Brain microvascular endothelial cell (primary cell): ENCODE data around the gene TM9SF2.
A peak's percentile ranks its signal among the peaks of the same experiment; 100 is the strongest.

Source experiments
- DNase-seq: peaks from one replicate; pipeline ENCODE4 v3.0.0-alpha.2; 2020
- H3K27ac ChIP-seq: fragments of 250-450 bp; sonication (Bioruptor Pico); 2 replicates; pipeline ENCODE4 v1.5.1; 2020; ENCODE audit warnings: mild to moderate bottlenecking, moderate library complexity
- H3K27me3 ChIP-seq: fragments of 250-450 bp; sonication (Bioruptor Pico); replicated peaks from 2 replicates; pipeline ENCODE4 v1.5.1; 2020; ENCODE audit warnings: mild to moderate bottlenecking
- H3K36me3 ChIP-seq: fragments of 250-450 bp; sonication (Bioruptor Pico); replicated peaks from 2 replicates; pipeline ENCODE4 v1.5.1; 2020; ENCODE audit warnings: mild to moderate bottlenecking
- H3K4me3 ChIP-seq: 2 replicates; pipeline ENCODE4 v1.5.1; 2011; ENCODE audit warnings: low read depth, mild to moderate bottlenecking, control low read depth, low read length, moderate library complexity
- in situ Hi-C: cut with HindIII; loops from 2 replicates; pipeline ENCODE4 v1.10.0; 2017; ENCODE audit warnings: low sequenced_read_pairs, low pct_ligation_motif_present
- TF ChIP-seq, protein P1 (sequence below): IDR thresholded peaks from 2 replicates; pipeline ENCODE4 v1.5.1; 2011; ENCODE audit warnings: low read depth, mild to moderate bottlenecking, moderate library complexity, low read length, control low read depth, inconsistent platforms; ENCODE audit errors: missing control alignments

TM9SF2 gene

DNA sequence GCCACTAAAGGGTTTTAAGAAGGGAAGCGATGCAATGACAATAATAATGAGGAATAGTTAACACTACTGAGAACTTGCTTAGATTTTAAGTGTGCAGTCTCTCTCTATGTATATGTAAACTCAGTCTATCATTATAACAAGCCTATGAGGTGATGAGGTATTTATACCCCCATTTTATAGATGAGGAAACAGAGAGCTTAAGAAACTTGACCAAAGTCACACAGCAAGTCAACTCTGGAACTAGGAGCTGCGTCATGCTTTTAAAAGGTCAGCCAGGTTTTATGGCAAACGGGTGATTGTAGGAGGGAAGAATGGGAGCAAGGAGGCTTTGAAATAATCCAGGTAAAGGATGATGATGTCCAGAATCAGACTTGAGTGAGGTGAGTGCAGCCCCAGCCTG, 103.4 kb downstream of the TM9SF2 start:
- in situ Hi-C loops, result no loop called here
- H3K4me3 ChIP-seq, result no peak overlapping the region
- TF ChIP-seq, protein P1, sequence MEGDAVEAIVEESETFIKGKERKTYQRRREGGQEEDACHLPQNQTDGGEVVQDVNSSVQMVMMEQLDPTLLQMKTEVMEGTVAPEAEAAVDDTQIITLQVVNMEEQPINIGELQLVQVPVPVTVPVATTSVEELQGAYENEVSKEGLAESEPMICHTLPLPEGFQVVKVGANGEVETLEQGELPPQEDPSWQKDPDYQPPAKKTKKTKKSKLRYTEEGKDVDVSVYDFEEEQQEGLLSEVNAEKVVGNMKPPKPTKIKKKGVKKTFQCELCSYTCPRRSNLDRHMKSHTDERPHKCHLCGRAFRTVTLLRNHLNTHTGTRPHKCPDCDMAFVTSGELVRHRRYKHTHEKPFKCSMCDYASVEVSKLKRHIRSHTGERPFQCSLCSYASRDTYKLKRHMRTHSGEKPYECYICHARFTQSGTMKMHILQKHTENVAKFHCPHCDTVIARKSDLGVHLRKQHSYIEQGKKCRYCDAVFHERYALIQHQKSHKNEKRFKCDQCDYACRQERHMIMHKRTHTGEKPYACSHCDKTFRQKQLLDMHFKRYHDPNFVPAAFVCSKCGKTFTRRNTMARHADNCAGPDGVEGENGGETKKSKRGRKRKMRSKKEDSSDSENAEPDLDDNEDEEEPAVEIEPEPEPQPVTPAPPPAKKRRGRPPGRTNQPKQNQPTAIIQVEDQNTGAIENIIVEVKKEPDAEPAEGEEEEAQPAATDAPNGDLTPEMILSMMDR, result no peak
- no peaks in the 10 kb centered on the region for H3K27me3 ChIP-seq
- DNase-seq, result no peak
- no peaks in the 10 kb centered on the region for H3K36me3 ChIP-seq
- no peak overlapping the region for H3K27ac ChIP-seq

DNA sequence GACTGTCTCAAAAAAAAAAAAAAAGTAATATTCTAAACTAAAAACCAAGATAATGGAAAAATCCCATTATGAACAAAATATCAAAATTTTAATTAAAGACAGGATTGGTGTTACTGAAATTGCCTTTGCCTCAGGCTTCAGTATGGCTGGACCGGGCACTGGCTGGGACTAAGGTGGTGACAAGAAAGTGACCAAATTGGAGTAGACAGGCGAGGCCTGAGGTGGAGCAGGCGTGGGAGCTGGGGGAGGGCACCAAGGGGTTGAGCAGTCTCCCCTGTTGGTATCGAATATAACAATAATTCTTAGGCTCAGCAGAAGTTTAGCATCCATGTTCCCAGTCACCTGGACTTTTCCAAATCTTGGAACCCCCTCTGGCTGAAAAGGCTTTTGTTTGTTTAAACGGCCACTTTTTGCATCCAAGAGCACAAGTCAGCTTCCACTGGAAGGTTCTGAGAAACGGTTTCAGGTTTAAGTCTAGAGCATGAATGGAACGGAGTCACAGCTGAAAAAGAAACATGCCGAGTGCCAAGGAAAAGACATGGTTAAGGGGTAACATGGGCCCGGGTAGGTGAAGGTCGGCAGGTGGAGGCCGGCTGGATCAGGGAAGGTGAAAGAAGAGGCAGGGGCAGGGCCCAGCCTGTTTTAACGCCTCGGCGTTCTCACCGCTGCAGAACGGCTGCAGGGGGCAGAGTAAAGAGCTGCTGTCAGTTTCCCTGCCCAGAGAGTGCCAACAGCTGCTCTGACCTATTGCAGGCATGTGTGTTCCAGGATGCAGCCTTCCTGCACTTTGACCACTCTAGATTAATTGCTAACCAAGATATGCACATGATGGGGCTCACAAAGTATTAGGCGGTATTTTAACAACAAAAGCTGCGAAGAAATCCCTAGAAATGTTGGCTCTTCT, 104.4 kb downstream of the TM9SF2 start:
- no peak for DNase-seq
- TF ChIP-seq, protein P1, result peak; percentile 46
- H3K4me3 ChIP-seq, result peak overlapping the region; percentile 66
- H3K27ac ChIP-seq, result no peak overlapping the region
- H3K27me3 ChIP-seq, result no peaks in the 10 kb centered on the region
- in situ Hi-C loops, result no loop called here
- no peaks in the 10 kb centered on the region for H3K36me3 ChIP-seq

DNA sequence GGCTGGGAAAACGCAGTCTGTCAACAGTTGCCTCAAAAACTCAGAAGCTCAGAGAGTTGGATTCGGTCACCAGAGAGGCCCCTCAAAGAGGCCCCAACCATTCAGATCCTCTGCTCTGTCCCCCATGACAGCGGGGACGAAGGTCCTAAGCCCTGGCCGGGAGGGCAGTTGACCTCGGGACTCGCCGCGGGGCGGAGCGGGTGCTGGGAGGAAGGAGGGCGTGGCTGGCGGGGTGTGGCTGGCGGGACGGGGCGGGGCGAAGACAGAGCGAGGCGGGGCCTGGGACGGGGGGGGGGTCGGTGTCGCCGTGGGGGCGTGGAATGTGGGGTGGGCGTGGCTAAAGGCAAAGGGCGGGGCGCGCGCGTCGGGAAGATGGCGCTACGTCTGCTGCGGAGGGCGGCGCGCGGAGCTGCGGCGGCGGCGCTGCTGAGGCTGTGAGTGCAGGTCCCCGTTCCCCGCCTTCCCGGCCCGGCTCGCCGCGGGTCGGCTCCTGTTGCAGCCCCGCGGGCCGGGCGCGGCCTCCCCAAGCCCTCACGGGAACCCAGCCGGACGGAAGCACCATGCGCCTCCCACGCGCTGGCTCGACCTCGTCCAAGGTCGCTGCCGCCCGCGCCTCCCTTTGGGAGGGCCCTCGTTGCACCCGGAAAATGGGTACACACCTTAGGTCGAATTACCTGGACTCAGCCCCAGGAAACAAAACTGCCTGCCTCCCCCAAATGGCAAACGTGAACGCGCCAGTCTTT, 105.2 kb downstream of the TM9SF2 start, which contains the start of gene CLYBL:
CLYBL (plus strand) TSS at position 367 of the 743 bp plus-strand sequence.
- TF ChIP-seq, protein P1, result no peak
- no peaks in the 10 kb centered on the region for H3K36me3 ChIP-seq
- in situ Hi-C loops, result no loop called here

DNA sequence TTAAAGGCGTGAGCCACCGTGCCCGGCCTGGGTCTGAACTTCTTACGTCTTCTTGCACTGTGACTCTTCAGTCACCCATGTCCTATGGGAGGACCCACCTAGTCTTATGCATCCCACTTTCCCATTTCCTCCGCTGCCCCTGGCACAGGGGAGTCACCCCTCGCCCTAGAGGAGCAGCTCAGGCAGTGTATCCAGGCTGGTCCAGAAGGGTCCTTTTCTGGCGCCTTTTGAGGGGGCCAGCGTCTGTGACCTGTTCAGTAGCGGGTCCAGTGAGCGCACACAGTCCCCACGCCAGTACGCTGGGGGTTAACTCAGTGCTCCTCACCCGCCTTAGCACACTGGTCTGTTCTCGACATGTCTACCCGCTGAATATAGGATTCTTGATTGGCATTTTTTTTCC, 107.1 kb downstream of the TM9SF2 start:
- Histone ChIP-seq H3K27ac (no peak overlapping the region), H3K4me3 (no peak overlapping the region), H3K36me3 (no peaks in the 10 kb centered on the region), H3K27me3 (no peaks in the 10 kb centered on the region)
- TF ChIP-seq, protein P1, result no peak
- in situ Hi-C loops, result no loop called here
- no peak for DNase-seq

More for the DNA sequence above, 105.2 kb downstream of the TM9SF2 start, which contains the start of gene CLYBL:
- no peaks in the 10 kb centered on the region for H3K27me3 ChIP-seq
- peak within 1 kb of the TSS; percentile 80 for H3K4me3 ChIP-seq
- H3K27ac ChIP-seq, result peak within 1 kb of the TSS; percentile 44
- DNase-seq, result peak; percentile 60

DNA sequence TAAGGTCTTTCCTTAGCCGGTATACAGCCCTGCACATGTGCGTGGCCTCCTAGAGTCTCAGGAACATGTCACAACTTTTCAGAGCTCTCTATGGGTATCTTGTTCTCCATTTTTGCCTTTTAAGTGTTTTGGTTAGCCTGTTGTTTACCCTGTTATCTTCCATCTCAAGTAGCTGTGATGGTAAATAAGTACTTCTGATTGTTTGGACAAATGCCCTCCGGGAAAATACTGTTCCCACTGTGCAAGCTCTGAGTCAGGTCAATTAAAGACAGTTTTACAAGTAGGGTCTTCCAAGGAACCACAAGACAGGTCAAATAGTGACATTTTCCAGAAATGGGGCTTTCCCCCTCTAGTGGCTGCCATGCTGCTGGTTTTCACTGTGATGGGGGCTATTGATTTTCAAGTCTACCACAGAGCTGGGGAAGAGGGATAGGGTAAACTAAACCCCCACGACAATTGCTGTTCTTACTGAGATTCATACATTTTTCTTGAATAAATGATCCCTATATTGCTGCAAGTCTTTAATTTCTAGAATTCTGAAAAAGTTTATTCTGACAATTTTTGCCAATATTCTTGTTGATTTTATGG, 109.5 kb downstream of the TM9SF2 start:
- TF ChIP-seq, protein P1, result peak; percentile 51
- no peak for DNase-seq
- no peaks in the 10 kb centered on the region for H3K36me3 ChIP-seq
- no peaks in the 10 kb centered on the region for H3K27me3 ChIP-seq
- H3K27ac ChIP-seq, result no peak overlapping the region
- no peak overlapping the region for H3K4me3 ChIP-seq
- in situ Hi-C loops, result no loop called here
